Trophoblast cell (in vitro differentiated cells and primary cell): ENCODE results near the gene EMILIN2.

Experiments used
- DNase-seq, 2 donors: peaks; one replicate each; pipeline ENCODE4 v3.0.0-alpha.2; 2016
- H2AFZ ChIP-seq: 2 replicates; pipeline ENCODE4 v1.6.1; 2013; ENCODE audit warnings: low read length, moderate library complexity, mild to moderate bottlenecking; ENCODE audit not compliant: insufficient read depth, poor library complexity
- H2AK5ac ChIP-seq: 2 replicates; pipeline ENCODE4 v1.6.1; 2013; ENCODE audit warnings: mild to moderate bottlenecking, low read length
- H2BK120ac ChIP-seq: 2 replicates; pipeline ENCODE4 v1.6.1; 2013; ENCODE audit warnings: low read length, mild to moderate bottlenecking, moderate library complexity; ENCODE audit not compliant: insufficient read depth, poor library complexity
- H2BK12ac ChIP-seq: 2 replicates; pipeline ENCODE4 v1.6.1; 2013; ENCODE audit warnings: mild to moderate bottlenecking, low read length, moderate library complexity
- H2BK5ac ChIP-seq: 2 replicates; pipeline ENCODE4 v1.6.1; 2013; ENCODE audit warnings: low read length, low read depth, moderate library complexity, mild to moderate bottlenecking; ENCODE audit not compliant: poor library complexity
- H3K14ac ChIP-seq: 2 replicates; pipeline ENCODE4 v1.6.1; 2013; ENCODE audit warnings: mild to moderate bottlenecking, low read length
- H3K18ac ChIP-seq: 2 replicates; pipeline ENCODE4 v1.6.1; 2013; ENCODE audit warnings: mild to moderate bottlenecking, low read length
- H3K23ac ChIP-seq: 2 replicates; pipeline ENCODE4 v1.6.1; 2013; ENCODE audit warnings: low read length
- H3K27ac ChIP-seq: 2 replicates; pipeline ENCODE4 v1.5.1; 2013; ENCODE audit warnings: low read depth, mild to moderate bottlenecking, inconsistent platforms, low read length, moderate library complexity
- H3K27me3 ChIP-seq: 2 replicates; pipeline ENCODE4 v1.6.1; 2013; ENCODE audit warnings: inconsistent platforms, mild to moderate bottlenecking, low read length, moderate library complexity; ENCODE audit not compliant: insufficient read depth
- H3K36me3 ChIP-seq, 2 experiments: 1 replicate in 1 of 2; 2 replicates in 1 of 2; pipeline ENCODE4 v1.6.1; 2013; ENCODE audit warnings: low read length in 2 of 2, mild to moderate bottlenecking in 2 of 2, moderate library complexity in 1 of 2; ENCODE audit not compliant: insufficient read depth in 2 of 2, control insufficient read depth in 1 of 2
- H3K4ac ChIP-seq: 2 replicates; pipeline ENCODE4 v1.6.1; 2013; ENCODE audit warnings: low read depth, mild to moderate bottlenecking, low read length, moderate library complexity
- H3K4me1 ChIP-seq, 2 experiments: 1 replicate in 1 of 2; 2 replicates in 1 of 2; pipeline ENCODE4 v1.6.1; 2013; ENCODE audit warnings: low read length in 2 of 2, mild to moderate bottlenecking in 2 of 2, moderate library complexity in 1 of 2; ENCODE audit not compliant: insufficient read depth in 2 of 2, control insufficient read depth in 1 of 2
- H3K4me2 ChIP-seq: 2 replicates; pipeline ENCODE4 v1.6.1; 2013; ENCODE audit warnings: inconsistent platforms, mild to moderate bottlenecking, low read length, moderate library complexity
- H3K4me3 ChIP-seq: 2 replicates; pipeline ENCODE4 v1.5.1; 2013; ENCODE audit warnings: mild to moderate bottlenecking, low read depth, low read length, inconsistent platforms
- H3K79me1 ChIP-seq: one replicate; pipeline ENCODE4 v1.6.1; 2013; ENCODE audit warnings: low read length
- H3K79me2 ChIP-seq: 2 replicates; pipeline ENCODE4 v1.6.1; 2013; ENCODE audit warnings: low read length, mild to moderate bottlenecking; ENCODE audit not compliant: control insufficient read depth, insufficient read depth, poor library complexity
- H3K9ac ChIP-seq: 2 replicates; pipeline ENCODE4 v1.6.1; 2013; ENCODE audit warnings: mild to moderate bottlenecking, low read length
- H3K9me3 ChIP-seq: 2 replicates; pipeline ENCODE4 v1.6.1; 2013; ENCODE audit warnings: low read depth, mild to moderate bottlenecking, control low read depth, inconsistent platforms, low read length; ENCODE audit not compliant: insufficient read depth
- H4K12ac ChIP-seq: 2 replicates; pipeline ENCODE4 v1.6.1; 2013; ENCODE audit warnings: low read depth, mild to moderate bottlenecking, low read length, moderate library complexity
- H4K8ac ChIP-seq: 2 replicates; pipeline ENCODE4 v1.6.1; 2013; ENCODE audit warnings: low read depth, mild to moderate bottlenecking, low read length, moderate library complexity
- H4K91ac ChIP-seq: one replicate; pipeline ENCODE4 v1.6.1; 2013; ENCODE audit warnings: low read depth, mild to moderate bottlenecking, low read length, moderate library complexity
- WGBS: extraction: QIAGEN DNeasy Blood & Tissue Kit; methylation state at CpG from one replicate; pipeline ENCODE4 v1.1.7; 2013; ENCODE audit warnings: missing lambda C conversion rate; ENCODE audit not compliant: insufficient read length, insufficient coverage; ENCODE audit errors: extremely low coverage; 5-methylcytosine and 5-hydroxymethylcytosine counted together

EMILIN2 gene

DNA sequence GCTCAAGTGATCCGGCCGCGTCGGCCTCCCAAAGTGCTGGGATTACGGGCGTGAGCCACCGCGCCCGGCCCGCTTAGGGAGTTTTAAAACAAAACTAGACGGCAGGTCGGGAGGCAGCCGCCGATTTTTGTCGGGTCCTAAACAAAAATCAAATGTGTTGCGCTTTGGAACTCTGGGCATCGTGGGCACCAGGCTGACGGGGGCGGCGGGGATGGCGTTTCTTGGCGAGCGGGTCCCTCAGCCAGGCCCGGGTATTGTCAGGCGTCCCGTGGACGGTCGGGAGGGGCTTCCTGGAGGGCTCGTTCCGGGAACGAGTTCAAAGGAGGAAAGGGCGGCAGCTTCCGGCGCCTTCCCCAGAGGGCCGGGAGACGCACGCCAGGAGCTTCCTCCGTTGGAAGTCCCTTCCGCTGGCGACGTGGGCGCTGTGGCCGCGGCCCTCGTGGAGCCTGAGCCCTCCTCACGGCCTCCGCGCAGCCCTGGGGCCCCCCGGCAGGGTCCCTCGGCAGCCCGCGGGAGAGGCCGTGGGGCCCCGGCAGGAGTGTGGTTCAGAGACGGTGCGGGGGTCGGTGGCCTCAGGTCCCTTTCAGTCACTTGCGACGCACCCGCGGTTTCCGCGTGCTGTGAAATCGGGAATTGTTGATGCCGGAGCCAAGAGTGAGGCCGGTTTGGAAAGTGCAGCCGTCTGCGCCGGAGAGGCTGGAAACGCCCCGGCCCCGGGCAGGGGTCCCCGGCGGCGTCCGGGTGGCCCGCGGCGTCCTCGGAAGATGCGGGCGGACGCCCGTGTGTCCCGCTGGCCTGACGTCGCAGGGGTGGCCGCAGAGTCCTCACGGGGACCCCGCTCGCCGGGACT lies 59.3 kb downstream of the EMILIN2 start:
- H3K27ac ChIP-seq: peak overlapping the region; percentile 45
- H3K4me2 ChIP-seq: peak overlapping the region; percentile 80
- peaks cover 7% of the 10 kb centered on the region for H3K79me2 ChIP-seq
- peaks cover 26 to 28% of the 10 kb centered on the region in 2 experiments for H3K36me3 ChIP-seq
- H3K79me1 ChIP-seq: peaks cover 13% of the 10 kb centered on the region
- no peak overlapping the region for H3K23ac ChIP-seq
- H3K18ac ChIP-seq: peak overlapping the region; percentile 87
- no CpG with 5 or more reads among the region's 92 CpGs for WGBS
- peak overlapping the region; percentile 55 for H2AK5ac ChIP-seq
- H3K9ac ChIP-seq: peak overlapping the region; percentile 81
- peak overlapping the region; percentile 33 for H2AFZ ChIP-seq
- DNase-seq: peak in 1 of 2 donors; percentile 32
- no peaks in the 10 kb centered on the region for H3K9me3 ChIP-seq
- H4K8ac ChIP-seq: peak overlapping the region; percentile 97
- peak overlapping the region; percentile 35 for H3K4ac ChIP-seq
- H4K12ac ChIP-seq: peak overlapping the region; percentile 98
- peak overlapping the region; percentile 91 for H3K14ac ChIP-seq
- H4K91ac ChIP-seq: peak overlapping the region; percentile 95
- peaks cover 7 to 11% of the 10 kb centered on the region in 2 experiments for H3K4me1 ChIP-seq
- peak overlapping the region; percentile 91 for H2BK120ac ChIP-seq
- peak overlapping the region; percentile 75 for H2BK5ac ChIP-seq
- peak overlapping the region; percentile 80 for H3K4me3 ChIP-seq
- H2BK12ac ChIP-seq: peak overlapping the region; percentile 9
- no peaks in the 10 kb centered on the region for H3K27me3 ChIP-seq

DNA sequence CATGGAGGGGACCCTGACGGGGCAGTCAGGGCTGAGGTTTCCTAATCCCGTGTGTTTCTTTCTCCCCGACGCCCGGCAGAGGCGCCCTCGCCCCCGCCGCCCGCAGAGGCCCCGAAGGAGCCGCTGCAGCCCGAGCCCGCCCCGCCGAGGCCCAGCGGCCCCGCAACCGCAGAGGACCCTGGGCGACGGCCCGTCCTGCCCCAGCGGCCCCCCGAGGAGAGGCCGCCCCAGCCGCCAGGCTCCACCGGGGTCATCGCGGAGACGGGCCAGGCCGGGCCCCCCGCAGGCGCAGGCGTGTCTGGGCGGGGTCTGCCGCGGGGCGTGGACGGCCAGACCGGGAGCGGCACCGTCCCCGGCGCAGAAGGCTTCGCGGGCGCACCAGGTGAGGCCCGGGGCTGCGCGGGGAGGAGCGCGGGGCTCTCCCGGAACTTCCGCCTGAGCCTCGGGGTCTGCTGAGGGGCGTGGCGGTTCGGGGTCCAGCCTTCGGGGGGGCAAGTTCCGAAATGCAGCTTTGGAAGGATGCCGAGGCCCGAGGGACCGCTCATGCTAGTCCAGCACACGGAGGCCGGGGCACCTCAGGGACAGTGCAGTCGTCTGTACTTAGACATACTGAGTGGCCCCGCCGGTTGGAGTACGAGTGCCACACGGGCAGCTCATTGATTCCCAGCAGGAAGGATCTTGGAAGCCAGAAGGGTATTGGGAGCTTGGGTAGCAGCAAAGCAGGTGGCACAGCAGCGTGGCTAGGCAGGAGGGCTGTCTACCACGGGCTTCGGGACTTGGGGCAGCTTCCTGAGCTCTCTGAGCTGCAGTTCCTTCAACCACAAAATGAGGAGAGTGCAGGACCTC lies 60.1 kb downstream of the EMILIN2 start:
- no peak overlapping the region for H3K23ac ChIP-seq
- peak overlapping the region; percentile 91 for H3K14ac ChIP-seq
- H2AFZ ChIP-seq: peak overlapping the region; percentile 0
- peaks cover 32 to 34% of the 10 kb centered on the region in 2 experiments for H3K36me3 ChIP-seq
- no CpG with 5 or more reads among the region's 73 CpGs for WGBS
- H3K4me3 ChIP-seq: peak overlapping the region; percentile 80
- H3K9me3 ChIP-seq: no peaks in the 10 kb centered on the region
- peak overlapping the region; percentile 80 for H3K4me2 ChIP-seq
- H3K79me2 ChIP-seq: peaks cover 7% of the 10 kb centered on the region
- H4K12ac ChIP-seq: peak overlapping the region; percentile 98
- peak overlapping the region; percentile 35 for H3K4ac ChIP-seq
- H3K27ac ChIP-seq: peak overlapping the region; percentile 22
- no peak overlapping the region for H2BK5ac ChIP-seq
- H2BK12ac ChIP-seq: no peak overlapping the region
- peak overlapping the region; percentile 95 for H4K91ac ChIP-seq
- H3K79me1 ChIP-seq: peaks cover 13% of the 10 kb centered on the region
- peaks cover 7 to 11% of the 10 kb centered on the region in 2 experiments for H3K4me1 ChIP-seq
- no peak overlapping the region for H2AK5ac ChIP-seq
- peak overlapping the region; percentile 97 for H4K8ac ChIP-seq
- H2BK120ac ChIP-seq: no peak overlapping the region
- peak overlapping the region; percentile 87 for H3K18ac ChIP-seq
- H3K9ac ChIP-seq: peak overlapping the region; percentile 81
- no peaks in the 10 kb centered on the region for H3K27me3 ChIP-seq
- DNase-seq: peak in 1 of 2 donors; percentile 32

DNA sequence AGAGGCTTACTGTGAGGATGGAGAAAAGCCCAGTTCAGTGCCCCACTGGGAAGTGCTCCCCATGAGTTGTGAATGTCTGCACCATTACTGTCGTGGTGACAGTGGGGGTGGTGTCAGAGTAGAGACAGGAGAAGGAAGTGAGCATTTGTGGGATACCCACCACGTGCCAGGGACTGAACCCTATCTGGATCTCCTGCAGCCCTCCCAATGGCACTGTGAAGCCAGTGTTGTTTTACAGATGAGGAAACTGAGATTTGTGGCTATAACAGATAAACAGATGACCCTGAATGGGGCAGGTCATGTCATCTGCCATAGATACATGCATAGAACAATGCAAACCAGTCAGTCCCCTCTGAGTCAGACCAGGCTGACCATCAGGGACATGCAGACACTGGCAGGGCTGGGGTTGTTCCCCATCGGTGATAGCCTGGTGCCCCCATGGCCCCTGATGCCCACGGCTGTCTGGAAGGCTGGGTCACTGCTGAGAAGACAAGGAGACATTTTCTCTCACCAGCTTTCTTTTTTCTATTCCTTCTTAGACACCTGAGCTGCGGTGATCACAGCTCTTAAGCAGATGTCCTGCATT lies 60.8 kb downstream of the EMILIN2 start:
- no CpG with 5 or more reads among the region's 5 CpGs for WGBS
- H3K79me1 ChIP-seq: peaks cover 13% of the 10 kb centered on the region
- H3K14ac ChIP-seq: peak overlapping the region; percentile 12

More for the DNA sequence above, 60.8 kb downstream of the EMILIN2 start:
- Histone ChIP-seq H4K8ac (no peak overlapping the region), H3K27me3 (no peaks in the 10 kb centered on the region), H3K23ac (no peak overlapping the region), H3K36me3 (peaks cover 36 to 40% of the 10 kb centered on the region in 2 experiments), H4K91ac (no peak overlapping the region), H3K4me2 (peak overlapping the region; percentile 80), H4K12ac (no peak overlapping the region), H3K79me2 (peaks cover 7% of the 10 kb centered on the region), H3K4me1 (peaks cover 7 to 11% of the 10 kb centered on the region in 2 experiments), H2AFZ (no peak overlapping the region), H3K4ac (no peak overlapping the region), H2BK5ac (no peak overlapping the region), H3K27ac (no peak overlapping the region), H2BK12ac (no peak overlapping the region), H3K4me3 (peak overlapping the region; percentile 80), H2BK120ac (no peak overlapping the region), H3K18ac (no peak overlapping the region), H3K9ac (no peak overlapping the region), H3K9me3 (no peaks in the 10 kb centered on the region), H2AK5ac (no peak overlapping the region)
- peak in 1 of 2 donors; percentile 41 for DNase-seq
